ENCODE measurements around the gene WRNIP1.
A peak's percentile ranks its signal among the peaks of the same experiment; 100 is the strongest.

WRNIP1 gene

GRCh38 chr6:2741756-2742155, 23.4 kb upstream of the WRNIP1 start:
- no peak for DNase-seq

DNA sequence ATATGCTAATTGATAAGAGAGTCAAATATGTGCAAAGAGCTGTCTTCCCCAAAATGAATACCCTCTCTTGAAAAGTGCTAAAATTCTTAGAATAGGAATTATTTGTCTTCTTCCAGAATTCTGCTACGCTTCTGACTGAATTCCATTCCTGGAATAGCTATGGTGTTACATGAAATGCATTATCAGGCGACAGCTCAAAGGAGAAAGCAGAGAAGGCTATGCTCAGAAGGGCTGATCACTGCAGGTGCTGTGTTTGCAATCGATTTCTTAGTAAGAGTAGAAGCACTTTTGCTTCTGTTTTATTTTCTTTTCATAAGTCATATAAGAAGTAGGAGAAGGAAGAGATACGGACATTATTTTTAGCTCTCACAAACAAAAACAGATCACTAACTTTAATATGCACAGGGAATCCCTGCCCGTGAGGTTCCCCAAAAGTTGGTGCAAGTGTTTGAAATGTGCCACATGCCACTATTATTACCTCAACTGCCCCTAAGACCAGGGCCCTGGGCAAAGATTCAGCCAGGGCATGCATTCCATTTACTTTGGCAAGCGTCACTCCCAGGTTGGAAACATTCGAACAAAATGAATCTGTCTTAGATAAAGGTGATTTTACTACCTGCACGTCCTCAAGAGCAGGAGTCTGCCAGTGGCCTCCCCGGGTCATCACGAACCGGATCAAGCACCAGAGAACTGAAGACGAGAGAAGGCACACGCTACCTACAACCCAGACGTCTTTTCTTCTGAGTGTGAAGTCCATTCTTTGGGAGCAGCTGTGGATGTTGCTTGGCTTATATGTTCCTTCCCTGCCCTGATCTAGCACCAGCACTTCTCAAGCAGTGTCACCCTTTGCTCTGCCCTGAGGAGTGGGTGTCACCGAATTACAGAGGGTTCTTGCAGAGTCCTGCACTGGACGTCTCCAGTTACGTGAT, 21.6 kb upstream of the WRNIP1 start:
- no peak for DNase-seq

DNA sequence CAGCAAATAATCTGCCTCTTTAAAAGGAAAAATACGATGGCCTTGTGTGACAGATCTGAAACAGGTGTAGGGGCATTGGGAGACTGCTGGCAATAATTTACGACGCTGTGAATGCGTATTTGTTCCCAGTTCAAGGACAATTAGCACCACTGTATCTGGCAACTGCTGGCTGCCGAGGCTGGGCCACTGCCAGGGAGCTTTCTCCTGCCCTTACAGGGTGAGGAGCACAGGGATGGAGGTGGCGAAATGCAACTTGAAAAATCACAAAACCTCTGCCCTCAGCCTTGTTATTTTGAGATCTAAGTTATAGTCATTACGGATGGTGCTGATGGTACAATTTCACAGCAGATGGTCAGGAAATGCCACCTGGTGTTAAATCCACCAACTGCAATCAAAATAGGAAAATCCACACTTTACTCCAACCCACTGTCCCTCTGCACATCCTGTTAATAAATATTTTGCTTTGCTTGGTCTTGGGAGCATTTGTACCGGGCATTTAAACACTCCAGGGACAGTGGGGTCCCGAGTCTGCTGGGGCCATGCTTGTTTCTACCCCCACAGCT, 20.9 kb upstream of the WRNIP1 start:
- DNase-seq = no peak

GRCh38 chr6:2744778-2745177, 20.4 kb upstream of the WRNIP1 start:
- DNase-seq = no peak

GRCh38 chr6:2745246-2745645, 19.9 kb upstream of the WRNIP1 start:
- no peak for DNase-seq

DNA sequence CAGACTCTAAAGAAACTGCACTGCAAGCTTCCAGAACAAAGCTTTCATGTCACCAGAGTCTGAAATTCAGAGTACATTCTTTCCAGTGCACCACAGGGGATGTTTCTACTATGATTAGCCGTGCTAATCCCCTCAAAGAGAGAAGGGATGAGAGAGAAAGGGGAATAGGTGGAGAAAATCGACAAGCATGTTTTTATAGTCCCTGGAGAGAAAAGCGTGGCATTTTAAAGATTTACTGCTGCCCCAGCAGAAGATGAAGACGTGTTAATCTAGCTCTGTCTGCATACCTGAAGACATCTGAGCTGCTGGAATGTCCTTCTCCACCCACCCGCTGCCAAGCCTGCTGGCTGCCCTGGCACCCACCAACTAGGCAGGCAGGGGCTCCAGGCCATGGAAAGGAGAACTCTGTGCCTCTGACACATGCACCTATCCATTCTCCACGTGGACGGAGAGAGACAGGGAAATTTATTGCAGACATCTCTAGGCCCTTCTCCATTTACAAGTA, 18.6 kb upstream of the WRNIP1 start:
- no peak for DNase-seq

- no peak for DNase-seq
These were observed 17.0 kb upstream of the WRNIP1 start for GRCh38 chr6:2748183-2748582.

DNA sequence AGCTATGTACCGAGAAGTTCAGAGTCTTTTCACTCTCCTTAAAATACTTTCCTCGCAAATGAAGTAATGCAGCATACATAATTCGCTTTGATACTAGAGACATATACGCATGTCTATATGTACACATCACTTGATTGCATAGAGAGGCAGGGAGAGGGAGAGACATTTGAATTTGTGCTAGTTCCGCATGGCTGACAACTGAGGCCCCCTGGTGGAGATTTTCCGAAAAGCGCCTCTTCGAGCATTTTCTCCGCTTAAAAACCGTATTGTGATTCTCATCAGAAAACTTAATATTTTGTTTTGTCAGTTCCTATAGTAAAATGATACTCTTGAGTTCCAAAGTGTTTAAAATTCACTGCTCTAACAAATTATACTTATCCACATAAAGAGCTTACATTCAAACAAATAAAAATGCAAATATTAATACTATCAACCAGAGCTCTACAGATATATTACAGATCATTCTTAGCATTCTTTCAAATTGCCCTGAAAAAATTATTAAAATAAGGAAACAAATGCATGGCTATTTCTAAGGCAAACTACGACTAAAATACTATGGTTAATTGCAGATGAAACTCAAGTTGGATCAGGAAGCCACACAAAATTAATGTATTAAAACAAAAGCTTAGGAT, 15.1 kb upstream of the WRNIP1 start:
- DNase-seq = peak; percentile 80

GRCh38 chr6:2750832-2751231, 14.4 kb upstream of the WRNIP1 start, which contains the start of gene MYLK4:
Gene MYLK4 (minus strand): TSS chr6:2750922. CDS start chr6:2749294, 1,628 bp downstream.
- no peak for DNase-seq

DNA sequence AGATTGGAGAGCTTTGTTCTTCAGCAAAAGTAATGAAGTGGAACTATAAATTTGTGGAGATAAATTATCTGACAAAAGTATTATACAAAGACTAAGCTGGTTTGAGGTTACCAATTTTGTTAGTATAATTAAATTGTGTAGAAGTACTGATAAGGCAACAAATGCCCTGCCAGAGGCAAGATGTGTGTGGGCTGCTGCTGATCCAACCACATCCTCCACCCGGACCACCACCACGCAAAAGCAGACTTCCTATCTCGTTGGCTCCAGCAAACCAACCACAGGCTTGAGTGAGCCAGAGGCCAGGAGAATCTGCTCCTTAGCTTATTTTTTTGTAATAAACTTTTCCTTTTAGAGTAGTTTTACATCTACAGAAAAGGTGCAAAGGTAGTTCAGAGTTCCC, 13.3 kb upstream of the WRNIP1 start:
- no peak for DNase-seq

DNA sequence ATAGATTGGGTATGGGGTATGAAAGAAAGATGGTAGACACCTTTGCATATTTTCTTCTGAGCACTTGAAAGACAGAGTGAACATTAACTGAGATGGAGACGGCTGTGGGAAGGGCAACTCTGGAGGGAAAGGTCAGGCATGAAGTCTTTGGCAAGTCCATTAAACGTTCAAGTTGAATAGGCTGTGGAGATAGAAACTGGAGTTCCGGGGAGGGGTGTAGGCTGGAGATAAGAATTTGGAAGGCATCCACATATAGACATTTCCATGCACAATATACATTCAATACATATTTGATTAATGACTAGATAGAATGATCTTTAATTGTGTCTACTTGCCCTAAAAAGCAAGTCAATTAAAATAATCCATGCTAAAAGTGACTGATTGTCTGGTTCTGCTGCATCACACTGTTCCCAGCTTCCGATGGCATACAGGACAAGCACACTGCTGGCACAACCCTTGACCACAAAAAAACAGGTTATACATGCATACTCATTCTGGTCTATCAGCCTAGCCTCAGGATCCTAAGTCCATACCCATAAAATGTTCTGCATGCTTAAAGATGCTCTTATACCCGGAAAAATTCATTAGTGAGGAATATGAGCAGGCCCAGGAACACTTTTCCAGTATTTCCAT, 12.6 kb upstream of the WRNIP1 start:
- DNase-seq = no peak

DNA sequence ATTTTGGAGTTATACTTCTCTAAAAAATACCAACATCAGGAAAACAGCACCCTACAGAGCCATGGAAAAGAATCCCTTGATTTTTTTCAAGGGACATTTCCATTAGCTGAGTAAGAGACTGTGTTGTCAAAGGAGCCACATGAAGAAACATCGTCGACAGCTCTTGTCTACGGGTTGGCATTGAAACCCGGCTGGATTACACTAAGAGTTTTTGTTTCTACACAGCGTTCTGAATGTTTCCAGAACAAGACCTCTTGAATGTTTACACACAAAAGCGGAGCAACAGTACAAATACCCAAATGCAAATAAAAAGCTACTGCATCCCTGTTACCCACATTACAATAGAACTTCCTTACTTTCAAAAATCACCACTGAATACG, 12.1 kb upstream of the WRNIP1 start:
- DNase-seq = no peak

- no peak for DNase-seq
These were observed 11.4 kb upstream of the WRNIP1 start for GRCh38 chr6:2753743-2754142.

- DNase-seq = no peak
These were observed 10.8 kb upstream of the WRNIP1 start for GRCh38 chr6:2754393-2754792.

DNA sequence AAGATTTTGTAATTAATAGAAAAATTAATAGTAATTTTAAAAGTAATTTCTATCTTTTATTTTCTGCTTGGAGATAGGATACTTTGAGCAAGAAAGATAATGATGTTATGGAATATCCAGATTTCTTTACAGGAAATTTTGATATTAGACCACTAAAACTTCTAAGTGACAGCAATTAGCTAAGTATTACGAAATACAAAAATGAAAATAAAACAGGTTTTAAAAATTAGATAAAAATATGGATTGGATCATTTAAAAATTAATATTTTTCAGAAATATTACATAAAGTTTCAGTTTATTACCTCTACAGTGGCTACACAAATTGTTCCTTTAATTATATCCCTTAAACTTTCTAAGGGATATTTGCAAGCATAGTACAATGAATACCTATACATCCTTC, 10.3 kb upstream of the WRNIP1 start:
- no peak for DNase-seq

DNA sequence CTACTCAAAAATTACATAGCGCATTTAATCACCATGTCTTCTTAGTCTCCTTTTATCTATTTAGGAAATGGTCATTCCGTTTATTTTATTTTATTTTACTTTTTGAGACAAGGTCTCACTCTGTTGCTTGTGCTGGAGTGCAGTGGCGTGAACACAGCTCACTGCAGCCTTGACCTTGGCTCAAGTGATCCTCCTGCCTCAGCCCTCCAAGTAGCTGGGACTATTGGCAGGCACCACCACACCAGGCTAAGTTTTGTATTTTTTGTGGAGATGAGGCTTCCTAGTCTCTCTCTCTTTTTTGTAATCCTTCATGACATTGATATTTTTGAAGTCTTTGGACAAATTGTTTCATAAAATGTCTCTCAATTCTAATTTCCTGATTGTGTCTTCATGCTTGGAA, 9.7 kb upstream of the WRNIP1 start:
- no peak for DNase-seq

DNA sequence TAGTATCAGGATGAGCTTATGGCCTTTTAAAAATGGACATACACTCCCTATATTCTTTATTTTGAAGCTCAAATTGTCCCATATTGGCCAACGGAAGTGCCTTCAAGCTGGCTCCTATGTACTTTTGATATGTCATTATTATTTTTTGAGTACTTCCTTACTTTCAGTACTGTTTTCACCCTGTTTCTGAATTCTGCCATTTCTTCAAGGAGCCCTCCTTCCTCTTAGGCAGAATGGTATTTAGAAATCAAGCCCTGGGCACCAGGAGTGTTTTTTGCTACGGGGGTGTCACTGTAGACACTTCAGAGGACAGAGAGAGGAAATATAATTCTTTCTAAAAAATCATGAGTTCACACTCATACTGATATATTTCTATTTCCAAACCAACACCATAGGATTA, 9.0 kb upstream of the WRNIP1 start:
- DNase-seq = no peak

- DNase-seq = no peak
These were observed 8.4 kb upstream of the WRNIP1 start for GRCh38 chr6:2756687-2757224.

DNA sequence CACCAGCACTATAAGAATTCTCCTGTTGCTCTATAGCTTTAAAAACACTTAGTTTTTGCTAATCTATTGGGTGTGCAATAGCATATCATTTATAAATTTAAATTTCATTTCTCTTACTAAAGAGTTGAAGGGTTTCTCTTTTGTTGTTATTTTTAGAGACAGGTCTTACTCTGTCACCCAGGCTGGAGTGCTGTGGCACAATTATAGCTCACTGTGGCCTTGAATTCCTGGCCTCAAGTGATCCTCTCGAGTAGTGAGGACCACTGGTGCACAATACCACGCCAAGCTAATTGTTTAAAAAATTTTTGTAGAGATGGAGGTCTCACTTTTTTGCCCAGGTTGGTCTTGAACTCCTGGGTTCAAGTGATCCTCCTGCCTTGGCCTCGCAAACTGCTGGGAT, 6.2 kb upstream of the WRNIP1 start:
- no peak for DNase-seq

DNA sequence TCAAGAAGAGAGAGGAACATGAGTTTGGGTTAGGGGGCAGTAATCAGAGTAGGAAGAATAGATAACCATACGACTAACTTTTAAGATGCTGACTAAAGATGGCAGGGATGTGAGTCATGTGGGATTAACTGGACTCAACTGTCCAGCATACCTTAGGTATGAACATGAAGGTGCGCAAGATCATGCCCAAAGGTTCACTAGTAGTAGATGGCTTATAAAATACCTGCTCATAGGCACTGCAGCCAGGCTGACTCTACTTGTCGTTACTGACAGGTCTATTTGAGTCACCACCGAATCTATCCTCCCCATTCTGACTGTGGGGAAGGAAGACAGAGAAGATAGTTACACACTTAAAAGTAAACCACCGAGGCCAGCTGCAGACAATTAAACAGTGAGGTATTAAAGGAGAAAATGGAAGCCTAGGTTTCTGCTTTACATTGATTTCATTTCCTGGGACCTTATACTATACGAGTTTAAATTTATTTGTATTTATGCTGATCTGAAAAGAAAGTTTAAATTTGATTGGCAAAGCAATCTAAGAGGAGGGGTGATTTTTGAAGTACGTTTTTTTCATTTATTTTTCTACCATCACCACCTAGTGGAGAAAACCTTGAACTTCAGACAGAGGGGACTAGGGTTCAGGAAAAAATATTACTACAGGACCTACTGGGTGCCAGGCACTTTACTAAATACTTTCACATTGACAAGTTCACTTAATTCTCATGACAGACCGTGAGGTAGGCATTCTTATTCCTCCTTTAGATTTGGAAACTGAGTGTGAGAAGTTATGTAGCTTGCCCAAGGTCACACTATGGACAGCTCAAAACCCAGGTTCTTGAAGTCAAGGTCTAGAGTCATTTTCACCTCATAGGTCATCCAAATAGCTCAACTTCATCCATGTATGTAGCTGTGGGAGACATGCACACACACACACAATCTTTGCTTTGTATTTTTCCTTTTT, 4.0 kb upstream of the WRNIP1 start:
- DNase-seq = no peak

GRCh38 chr6:2762868-2763267, 2.3 kb upstream of the WRNIP1 start:
- DNase-seq = peak; percentile 36 to 40

GRCh38 chr6:2763345-2763841, 1.8 kb upstream of the WRNIP1 start:
- DNase-seq = no peak
